ENCODE measurements around the gene PPP1R2C.

Gene PPP1R2C

DNA sequence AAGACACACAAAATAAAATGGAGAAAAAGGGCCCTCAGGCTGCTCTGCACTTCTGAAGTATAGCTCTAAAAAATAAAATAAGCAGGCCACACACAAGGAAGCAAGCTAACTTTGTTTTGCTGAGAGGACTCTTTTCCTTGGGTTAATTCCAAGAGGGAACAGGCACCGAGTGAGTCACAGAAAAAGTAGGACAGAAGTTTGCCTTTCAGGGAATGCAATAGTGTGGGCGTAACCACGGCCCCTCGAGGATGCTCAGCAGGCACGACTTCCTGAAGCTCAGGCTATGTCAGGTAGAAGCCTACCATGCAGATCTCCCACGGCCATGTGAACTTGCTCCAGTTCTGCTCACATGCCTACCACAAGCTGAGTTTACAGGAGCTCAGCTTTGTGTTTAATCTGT is 22.1 kb downstream of the PPP1R2C start:
- TF ChIP-seq TOX (CRISPR knock-in tag; IDR thresholded peaks at IDR 0.05; ENCODE audit: borderline replicate concordance) (no peak), PPARA (CRISPR knock-in tag; IDR thresholded peaks at IDR 0.05; ENCODE audit: borderline replicate concordance) (no peak), GLIS3 (CRISPR knock-in tag; IDR thresholded peaks at IDR 0.05) (no peak), ESRRG (CRISPR knock-in tag; IDR thresholded peaks at IDR 0.05) (no peak), CREB5 (CRISPR knock-in tag; IDR thresholded peaks at IDR 0.05; ENCODE audit: low read depth) (no peak), ZNF70 (CRISPR knock-in tag; IDR thresholded peaks at IDR 0.05) (no peak)
- no peak for ATAC-seq

DNA sequence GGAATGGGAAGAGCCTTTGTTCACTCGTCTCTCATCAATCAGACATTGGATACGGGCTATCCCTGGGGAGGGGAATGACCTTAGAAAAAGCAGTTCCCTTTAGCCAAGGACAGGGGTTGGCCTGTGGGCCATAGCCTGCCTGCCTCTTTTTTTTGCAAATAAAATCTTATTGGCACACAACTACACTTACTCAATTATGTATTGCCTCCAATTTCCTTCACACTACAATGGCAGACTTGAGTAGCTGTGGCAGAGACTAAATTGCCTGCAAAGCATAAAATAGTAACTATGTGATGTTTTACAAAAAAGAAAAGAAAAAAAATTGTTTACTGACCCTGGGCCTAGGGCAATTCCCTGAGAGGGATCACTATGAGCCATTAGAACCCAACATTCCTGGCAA is 23.4 kb downstream of the PPP1R2C start:
- ATAC-seq = no peak

GRCh38 chrX:42754115-42754514 is 23.8 kb downstream of the PPP1R2C start:
- no peak for ATAC-seq
- TF ChIP-seq GLIS3 (CRISPR knock-in tag; IDR thresholded peaks at IDR 0.05) = no peak
- TF ChIP-seq OSR1 (CRISPR knock-in tag; IDR thresholded peaks at IDR 0.05) = no peak
- no peak for TF ChIP-seq ZNF565 (CRISPR knock-in tag; conservative IDR thresholded peaks at IDR 0.05; ENCODE audit: low read depth)
- no peak for TF ChIP-seq CREB5 (CRISPR knock-in tag; IDR thresholded peaks at IDR 0.05; ENCODE audit: low read depth)
- no peak for TF ChIP-seq PPARA (CRISPR knock-in tag; IDR thresholded peaks at IDR 0.05; ENCODE audit: borderline replicate concordance)
- no peak for TF ChIP-seq ZNF70 (CRISPR knock-in tag; IDR thresholded peaks at IDR 0.05)
- no peak for TF ChIP-seq ZNF8 (CRISPR knock-in tag; IDR thresholded peaks at IDR 0.05)
- no peak for TF ChIP-seq ZFP30 (CRISPR knock-in tag; IDR thresholded peaks at IDR 0.05)
- TF ChIP-seq ESRRG (CRISPR knock-in tag; IDR thresholded peaks at IDR 0.05) = no peak
- TF ChIP-seq PATZ1 (CRISPR knock-in tag; IDR thresholded peaks at IDR 0.05; ENCODE audit: borderline replicate concordance) = no peak

More for the DNA sequence above, 23.4 kb downstream of the PPP1R2C start:
- TF ChIP-seq TCF4 (CRISPR knock-in tag; IDR thresholded peaks at IDR 0.05; ENCODE audit: borderline replicate concordance) = no peak
- TF ChIP-seq PPARA (CRISPR knock-in tag; IDR thresholded peaks at IDR 0.05; ENCODE audit: borderline replicate concordance) = no peak
- no peak for TF ChIP-seq GLIS3 (CRISPR knock-in tag; IDR thresholded peaks at IDR 0.05)
- no peak for TF ChIP-seq ZFP3 (CRISPR knock-in tag; IDR thresholded peaks at IDR 0.05)
- TF ChIP-seq ZNF70 (CRISPR knock-in tag; IDR thresholded peaks at IDR 0.05) = no peak
- no peak for TF ChIP-seq POU6F1 (CRISPR knock-in tag; IDR thresholded peaks at IDR 0.05; ENCODE audit: borderline replicate concordance, low read depth)
- TF ChIP-seq TOX (CRISPR knock-in tag; IDR thresholded peaks at IDR 0.05; ENCODE audit: borderline replicate concordance) = no peak
- no peak for TF ChIP-seq BACH2 (CRISPR knock-in tag; IDR thresholded peaks at IDR 0.05; ENCODE audit: borderline replicate concordance)
- no peak for TF ChIP-seq RARB (CRISPR knock-in tag; IDR thresholded peaks at IDR 0.05)
- TF ChIP-seq, protein P1, sequence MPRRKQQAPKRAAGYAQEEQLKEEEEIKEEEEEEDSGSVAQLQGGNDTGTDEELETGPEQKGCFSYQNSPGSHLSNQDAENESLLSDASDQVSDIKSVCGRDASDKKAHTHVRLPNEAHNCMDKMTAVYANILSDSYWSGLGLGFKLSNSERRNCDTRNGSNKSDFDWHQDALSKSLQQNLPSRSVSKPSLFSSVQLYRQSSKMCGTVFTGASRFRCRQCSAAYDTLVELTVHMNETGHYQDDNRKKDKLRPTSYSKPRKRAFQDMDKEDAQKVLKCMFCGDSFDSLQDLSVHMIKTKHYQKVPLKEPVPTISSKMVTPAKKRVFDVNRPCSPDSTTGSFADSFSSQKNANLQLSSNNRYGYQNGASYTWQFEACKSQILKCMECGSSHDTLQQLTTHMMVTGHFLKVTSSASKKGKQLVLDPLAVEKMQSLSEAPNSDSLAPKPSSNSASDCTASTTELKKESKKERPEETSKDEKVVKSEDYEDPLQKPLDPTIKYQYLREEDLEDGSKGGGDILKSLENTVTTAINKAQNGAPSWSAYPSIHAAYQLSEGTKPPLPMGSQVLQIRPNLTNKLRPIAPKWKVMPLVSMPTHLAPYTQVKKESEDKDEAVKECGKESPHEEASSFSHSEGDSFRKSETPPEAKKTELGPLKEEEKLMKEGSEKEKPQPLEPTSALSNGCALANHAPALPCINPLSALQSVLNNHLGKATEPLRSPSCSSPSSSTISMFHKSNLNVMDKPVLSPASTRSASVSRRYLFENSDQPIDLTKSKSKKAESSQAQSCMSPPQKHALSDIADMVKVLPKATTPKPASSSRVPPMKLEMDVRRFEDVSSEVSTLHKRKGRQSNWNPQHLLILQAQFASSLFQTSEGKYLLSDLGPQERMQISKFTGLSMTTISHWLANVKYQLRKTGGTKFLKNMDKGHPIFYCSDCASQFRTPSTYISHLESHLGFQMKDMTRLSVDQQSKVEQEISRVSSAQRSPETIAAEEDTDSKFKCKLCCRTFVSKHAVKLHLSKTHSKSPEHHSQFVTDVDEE (CRISPR knock-in tag; IDR thresholded peaks at IDR 0.05) = no peak
- TF ChIP-seq ARNTL (CRISPR knock-in tag; IDR thresholded peaks at IDR 0.05; ENCODE audit: borderline replicate concordance, low read depth) = no peak
- no peak for TF ChIP-seq CREB5 (CRISPR knock-in tag; IDR thresholded peaks at IDR 0.05; ENCODE audit: low read depth)
- no peak for TF ChIP-seq SNAI2 (CRISPR knock-in tag; IDR thresholded peaks at IDR 0.05)
- TF ChIP-seq CSDC2 (CRISPR knock-in tag; IDR thresholded peaks at IDR 0.05) = no peak
- no peak for TF ChIP-seq ESRRG (CRISPR knock-in tag; IDR thresholded peaks at IDR 0.05)
- TF ChIP-seq, protein P2, sequence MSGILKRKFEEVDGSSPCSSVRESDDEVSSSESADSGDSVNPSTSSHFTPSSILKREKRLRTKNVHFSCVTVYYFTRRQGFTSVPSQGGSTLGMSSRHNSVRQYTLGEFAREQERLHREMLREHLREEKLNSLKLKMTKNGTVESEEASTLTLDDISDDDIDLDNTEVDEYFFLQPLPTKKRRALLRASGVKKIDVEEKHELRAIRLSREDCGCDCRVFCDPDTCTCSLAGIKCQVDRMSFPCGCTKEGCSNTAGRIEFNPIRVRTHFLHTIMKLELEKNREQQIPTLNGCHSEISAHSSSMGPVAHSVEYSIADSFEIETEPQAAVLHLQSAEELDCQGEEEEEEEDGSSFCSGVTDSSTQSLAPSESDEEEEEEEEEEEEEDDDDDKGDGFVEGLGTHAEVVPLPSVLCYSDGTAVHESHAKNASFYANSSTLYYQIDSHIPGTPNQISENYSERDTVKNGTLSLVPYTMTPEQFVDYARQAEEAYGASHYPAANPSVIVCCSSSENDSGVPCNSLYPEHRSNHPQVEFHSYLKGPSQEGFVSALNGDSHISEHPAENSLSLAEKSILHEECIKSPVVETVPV (CRISPR knock-in tag; IDR thresholded peaks at IDR 0.05) = no peak
- no peak for TF ChIP-seq ZC3H10 (CRISPR knock-in tag; IDR thresholded peaks at IDR 0.05)
- no peak for TF ChIP-seq OSR1 (CRISPR knock-in tag; IDR thresholded peaks at IDR 0.05)
- TF ChIP-seq ZNF8 (CRISPR knock-in tag; IDR thresholded peaks at IDR 0.05) = no peak
- no peak for TF ChIP-seq ISL1 (CRISPR knock-in tag; IDR thresholded peaks at IDR 0.05)
